H9 (cell line): Measurements from ENCODE around the gene ETV3L. TPM values are rescaled to one million over a fixed set of nuclear protein-coding genes. Genes with fewer than 3 reads are reported as not detected.

Source experiments
- DNase-seq: peaks from one replicate; pipeline ENCODE4 v3.0.0-alpha.2; 2017
- H2AFZ ChIP-seq: one replicate; pipeline ENCODE4 v1.6.1; 2013; ENCODE audit warnings: mild to moderate bottlenecking, low read length, control low read depth, moderate library complexity
- H2AK5ac ChIP-seq: 2 replicates; pipeline ENCODE4 v1.6.1; 2013; ENCODE audit warnings: low read length, control low read depth, mixed read lengths; ENCODE audit not compliant: insufficient read length
- H2BK120ac ChIP-seq: one replicate; pipeline ENCODE4 v1.6.1; 2013; ENCODE audit warnings: low read depth, mild to moderate bottlenecking, low read length, control low read depth, inconsistent platforms; ENCODE audit not compliant: poor library complexity, severe bottlenecking
- H2BK12ac ChIP-seq: 2 replicates; pipeline ENCODE4 v1.6.1; 2013; ENCODE audit warnings: low read length, control low read depth, mixed read lengths, low read depth; ENCODE audit not compliant: insufficient read length
- H2BK15ac ChIP-seq: 2 replicates; pipeline ENCODE4 v1.6.1; 2013; ENCODE audit warnings: low read depth, low read length, control low read depth
- H2BK20ac ChIP-seq: one replicate; pipeline ENCODE4 v1.6.1; 2013; ENCODE audit warnings: low read depth, mild to moderate bottlenecking, low read length, control low read depth, inconsistent platforms; ENCODE audit not compliant: poor library complexity, severe bottlenecking
- H2BK5ac ChIP-seq: 2 replicates; pipeline ENCODE4 v1.6.1; 2013; ENCODE audit warnings: low read length, control low read depth, mixed read lengths; ENCODE audit not compliant: insufficient read length
- H3K14ac ChIP-seq: 2 replicates; pipeline ENCODE4 v1.6.1; 2013; ENCODE audit warnings: low read length, control low read depth; ENCODE audit not compliant: insufficient read depth
- H3K18ac ChIP-seq: 2 replicates; pipeline ENCODE4 v1.6.1; 2013; ENCODE audit warnings: low read depth, mild to moderate bottlenecking, mixed read lengths, low read length, control low read depth; ENCODE audit not compliant: insufficient read length
- H3K23ac ChIP-seq: 2 replicates; pipeline ENCODE4 v1.6.1; 2013; ENCODE audit warnings: low read length, control low read depth, mixed read lengths, low read depth; ENCODE audit not compliant: insufficient read length
- H3K23me2 ChIP-seq: 2 replicates; pipeline ENCODE4 v1.6.1; 2013; ENCODE audit warnings: low read depth, mild to moderate bottlenecking, mixed read lengths, low read length, control low read depth; ENCODE audit not compliant: insufficient read length, poor library complexity, severe bottlenecking
- H3K27ac ChIP-seq: 2 replicates; pipeline ENCODE4 v1.5.1; 2013; ENCODE audit warnings: low read length, control low read depth, mixed read lengths, low read depth; ENCODE audit not compliant: insufficient read length
- H3K27me3 ChIP-seq: 2 replicates; pipeline ENCODE4 v1.6.1; 2013; ENCODE audit warnings: low read length, control low read depth, inconsistent platforms; ENCODE audit not compliant: insufficient read depth
- H3K4ac ChIP-seq: 2 replicates; pipeline ENCODE4 v1.6.1; 2013; ENCODE audit warnings: low read depth, mild to moderate bottlenecking, control low read depth, inconsistent platforms, low read length, moderate library complexity
- H3K4me1 ChIP-seq: 2 replicates; pipeline ENCODE4 v1.6.1; 2013; ENCODE audit warnings: low read length, control low read depth, inconsistent platforms; ENCODE audit not compliant: insufficient read depth
- H3K4me2 ChIP-seq: 2 replicates; pipeline ENCODE4 v1.6.1; 2013; ENCODE audit warnings: low read length, control low read depth, mixed read lengths; ENCODE audit not compliant: insufficient read length, insufficient read depth
- H3K56ac ChIP-seq: 2 replicates; pipeline ENCODE4 v1.6.1; 2013; ENCODE audit warnings: low read depth, mild to moderate bottlenecking, mixed read lengths, low read length, control low read depth; ENCODE audit not compliant: insufficient read length
- H3K79me1 ChIP-seq: 2 replicates; pipeline ENCODE4 v1.6.1; 2013; ENCODE audit warnings: low read depth, mild to moderate bottlenecking, moderate library complexity, low read length, control low read depth, inconsistent platforms; ENCODE audit not compliant: insufficient read depth, poor library complexity, severe bottlenecking
- H3K79me2 ChIP-seq: 2 replicates; pipeline ENCODE4 v1.6.1; 2013; ENCODE audit warnings: low read length, control low read depth, inconsistent platforms; ENCODE audit not compliant: insufficient read depth
- H3K9ac ChIP-seq: 2 replicates; pipeline ENCODE4 v1.6.1; 2013; ENCODE audit warnings: low read length, control low read depth, mixed read lengths; ENCODE audit not compliant: insufficient read length; ENCODE audit errors: extremely low read depth
- H3K9me3 ChIP-seq: one replicate; pipeline ENCODE4 v1.6.1; 2013; ENCODE audit warnings: low read depth, low read length, inconsistent platforms; ENCODE audit not compliant: control insufficient read depth
- H3T11ph ChIP-seq: one replicate; pipeline ENCODE4 v1.6.1; 2013; ENCODE audit warnings: mild to moderate bottlenecking, low read length, control low read depth, inconsistent platforms
- H4K20me1 ChIP-seq: one replicate; pipeline ENCODE4 v1.6.1; 2013; ENCODE audit not compliant: control insufficient read depth, insufficient read length, insufficient read depth
- H4K5ac ChIP-seq: 2 replicates; pipeline ENCODE4 v1.6.1; 2013; ENCODE audit warnings: low read depth, mild to moderate bottlenecking, mixed read lengths, low read length, control low read depth; ENCODE audit not compliant: insufficient read length
- H4K8ac ChIP-seq: replicated peaks from 2 replicates; pipeline ENCODE4 v1.6.1; 2013; ENCODE audit warnings: low read length, control low read depth, mixed read lengths, low read depth; ENCODE audit not compliant: insufficient read length
- H4K91ac ChIP-seq: 2 replicates; pipeline ENCODE4 v1.6.1; 2013; ENCODE audit warnings: low read depth, mild to moderate bottlenecking, moderate library complexity, mixed read lengths, low read length, control low read depth; ENCODE audit not compliant: insufficient read length
- H3K27ac Mint-ChIP-seq, 3 experiments: 2 replicates in 2 of 3; 3 replicates in 1 of 3; pipeline ENCODE4 v1.8.0; 2020 to 2021; ENCODE audit warnings: mixed read lengths in 3 of 3, mild to moderate bottlenecking in 1 of 3, moderate library complexity in 1 of 3
- H3K27me3 Mint-ChIP-seq: 2 replicates; pipeline ENCODE4 v1.8.0; 2021; ENCODE audit warnings: low read depth, mild to moderate bottlenecking, moderate library complexity, mixed read lengths
- H3K36me3 Mint-ChIP-seq, 3 experiments: 2 replicates in 2 of 3; 3 replicates in 1 of 3; pipeline ENCODE4 v1.8.0; 2020 to 2021; ENCODE audit warnings: low read depth in 3 of 3, mixed read lengths in 3 of 3; ENCODE audit not compliant: insufficient read depth in 1 of 3
- H3K4me1 Mint-ChIP-seq, 2 experiments: 2 replicates each; pipeline ENCODE4 v1.8.0; 2020; ENCODE audit warnings: mixed read lengths in 2 of 2
- H3K4me3 Mint-ChIP-seq, 2 experiments: 2 replicates in 1 of 2; 3 replicates in 1 of 2; pipeline ENCODE4 v1.8.0; 2020 to 2021; ENCODE audit warnings: mild to moderate bottlenecking in 2 of 2, mixed read lengths in 2 of 2, moderate library complexity in 1 of 2
- H3K9me3 Mint-ChIP-seq, 2 experiments: 2 replicates in 1 of 2; 3 replicates in 1 of 2; pipeline ENCODE4 v1.8.0; 2020; ENCODE audit warnings: mild to moderate bottlenecking in 2 of 2, mixed read lengths in 2 of 2, moderate library complexity in 1 of 2
- CTCF ChIP-seq: fragments of 200-600 bp; sonication (generic); conservative IDR thresholded peaks from 3 replicates; pipeline ENCODE4 v1.8.0; 2021; ENCODE audit warnings: antibody characterized with exemption, mild to moderate bottlenecking
- WGBS: extraction: QIAGEN DNeasy Blood & Tissue Kit; methylation state at CpG from one replicate; pipeline ENCODE4 v1.1.7; 2013; ENCODE audit warnings: missing lambda C conversion rate, low lambda C conversion rate, mixed read lengths; ENCODE audit not compliant: insufficient read length; ENCODE audit errors: extremely low coverage; 5-methylcytosine and 5-hydroxymethylcytosine counted together
- total RNA-seq: library from RNA; stranded (reverse); gene quantifications from 2 replicates; pipeline ENCODE4 v1.2.1, GENCODE V29; 2021

The ETV3L gene
- total RNA-seq, 1 experiment from 2014 or later: 0.96 TPM

- Histone ChIP-seq H2BK15ac (no peak overlapping the region), H3K79me2 (no peaks in the 10 kb centered on the region), H3K23me2 (no peaks in the 10 kb centered on the region), H3K14ac (no peak overlapping the region), H3T11ph (no peak overlapping the region), H3K56ac (no peak overlapping the region), H3K9ac (no peak overlapping the region), H2AFZ (no peak overlapping the region), H3K4me2 (no peak overlapping the region), H3K27me3 (no peaks in the 10 kb centered on the region), H4K5ac (no peak overlapping the region), H2BK12ac (no peak overlapping the region), H2BK20ac (no peak overlapping the region), H3K23ac (no peak overlapping the region), H4K20me1 (no peaks in the 10 kb centered on the region), H2BK5ac (no peak overlapping the region), H4K8ac (no peak overlapping the region), H3K4me1 (peaks cover 3% of the 10 kb centered on the region; the same call in 1 of the 2 replicates), H3K4ac (no peak overlapping the region), H3K27ac (no peak overlapping the region), H3K18ac (no peak overlapping the region), H3K9me3 (no peaks in the 10 kb centered on the region), H3K79me1 (no peaks in the 10 kb centered on the region), H4K91ac (no peak overlapping the region), H2AK5ac (no peak overlapping the region), H2BK120ac (no peak overlapping the region)
- Mint-ChIP-seq H3K36me3 (no peaks in the 10 kb centered on the region), H3K9me3 (no peaks in the 10 kb centered on the region), H3K4me1 (peaks cover 12 to 24% of the 10 kb centered on the region in 2 experiments), H3K27ac (no peak overlapping the region), H3K4me3 (no peak overlapping the region), H3K27me3 (peaks cover 14% of the 10 kb centered on the region)
- WGBS: no CpG with 5 or more reads among the region's 1 CpG
- no peak for TF ChIP-seq CTCF
- DNase-seq: no peak
These were observed 22.2 kb downstream of the ETV3L start for GRCh38 chr1:157077394-157077793.
